GM20431 (cell line): Measurements from ENCODE around the gene HOXD3.

Experiments used
- in situ Hi-C: fragments of 300-500 bp; cut with MseI, MboI; formaldehyde crosslinking; loops from one replicate; pipeline ENCODE4 v1.15.0; 2020; ENCODE audit warnings: low sequenced_read_pairs; ENCODE audit not compliant: unreplicated experiment

The HOXD3 gene

DNA sequence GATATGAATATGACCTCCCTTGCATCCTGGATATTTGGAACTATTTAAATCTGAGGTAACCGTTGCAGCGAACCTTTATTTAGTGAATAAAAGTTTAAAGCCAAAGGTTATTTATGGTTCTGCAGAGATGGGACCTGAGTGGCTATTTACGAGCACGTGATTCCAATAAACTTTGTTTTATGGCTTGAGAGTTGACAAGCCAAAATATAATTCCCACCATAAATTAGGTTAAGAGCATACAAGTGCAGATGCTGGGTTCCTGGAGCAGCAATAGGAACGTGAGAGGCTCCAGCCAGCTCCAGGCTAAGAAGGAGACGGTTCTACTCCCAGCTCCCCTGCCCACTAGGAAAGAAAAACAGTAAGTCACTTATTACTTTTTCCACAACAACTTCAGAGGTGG is 11.0 kb upstream of the HOXD3 start:
- in situ Hi-C loops, result loop anchor here (10.0 to 25.0 kb wide), 3 partner anchors 309 to 991 kb away; no protein-coding TSS in a partner anchor

DNA sequence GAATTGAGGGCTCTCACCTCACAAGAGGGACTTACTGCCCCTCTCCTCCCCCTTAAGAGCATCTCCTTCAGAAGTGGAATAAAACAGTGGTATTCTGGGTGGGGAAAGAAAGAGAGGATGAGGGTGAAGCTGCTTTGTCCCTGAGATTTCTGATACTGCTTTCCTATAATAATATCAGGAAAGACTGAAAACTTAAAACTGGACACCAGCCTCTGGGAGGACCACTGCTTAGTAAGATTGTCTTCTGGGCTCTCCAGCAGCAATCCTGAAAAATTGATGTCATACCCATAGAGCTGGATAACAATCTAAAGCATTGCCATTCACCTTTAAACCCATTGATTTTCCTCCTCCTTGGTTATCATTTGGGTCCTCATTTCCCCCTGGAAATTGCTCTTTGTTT is 10.5 kb upstream of the HOXD3 start:
- in situ Hi-C loops, result loop anchor here (10.0 to 25.0 kb wide), 3 partner anchors 308 to 991 kb away; no protein-coding TSS in a partner anchor

DNA sequence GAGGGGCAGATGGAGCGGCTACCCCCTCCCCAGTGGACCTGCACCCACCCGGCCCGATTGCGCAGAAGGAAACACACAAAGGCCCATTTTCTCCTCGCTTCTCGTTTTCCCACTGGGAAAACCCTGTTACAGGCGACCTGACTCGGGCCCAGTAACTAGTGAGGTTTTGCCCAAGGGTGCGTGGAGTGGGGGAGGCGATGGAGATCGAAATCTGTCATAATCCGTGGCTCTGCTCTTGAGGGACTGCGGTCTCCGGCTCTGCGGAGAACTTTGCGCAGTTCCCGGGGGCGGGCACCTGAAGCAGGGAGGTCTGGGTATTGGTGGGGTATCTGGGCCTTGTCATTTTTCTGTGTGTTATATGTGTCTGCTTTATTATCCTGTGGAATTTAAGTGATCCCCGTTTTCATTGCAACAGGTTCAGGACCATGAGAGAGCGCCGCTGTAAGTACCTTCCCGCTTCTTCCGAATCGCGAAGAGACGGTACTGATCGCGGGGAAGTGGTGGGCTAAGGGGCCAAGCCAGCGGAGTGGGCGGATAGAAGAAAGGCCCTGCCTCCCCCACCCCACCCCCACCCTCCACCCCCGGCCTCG is 9.8 kb upstream of the HOXD3 start:
- in situ Hi-C loops, result loop anchor here (10.0 to 25.0 kb wide), 3 partner anchors 307 to 990 kb away; no protein-coding TSS in a partner anchor

GRCh38 chr2:176147800-176148496 is 9.2 kb upstream of the HOXD3 start:
- in situ Hi-C loops, result loop anchor here (10.0 to 25.0 kb wide), 3 partner anchors 307 to 989 kb away; no protein-coding TSS in a partner anchor

DNA sequence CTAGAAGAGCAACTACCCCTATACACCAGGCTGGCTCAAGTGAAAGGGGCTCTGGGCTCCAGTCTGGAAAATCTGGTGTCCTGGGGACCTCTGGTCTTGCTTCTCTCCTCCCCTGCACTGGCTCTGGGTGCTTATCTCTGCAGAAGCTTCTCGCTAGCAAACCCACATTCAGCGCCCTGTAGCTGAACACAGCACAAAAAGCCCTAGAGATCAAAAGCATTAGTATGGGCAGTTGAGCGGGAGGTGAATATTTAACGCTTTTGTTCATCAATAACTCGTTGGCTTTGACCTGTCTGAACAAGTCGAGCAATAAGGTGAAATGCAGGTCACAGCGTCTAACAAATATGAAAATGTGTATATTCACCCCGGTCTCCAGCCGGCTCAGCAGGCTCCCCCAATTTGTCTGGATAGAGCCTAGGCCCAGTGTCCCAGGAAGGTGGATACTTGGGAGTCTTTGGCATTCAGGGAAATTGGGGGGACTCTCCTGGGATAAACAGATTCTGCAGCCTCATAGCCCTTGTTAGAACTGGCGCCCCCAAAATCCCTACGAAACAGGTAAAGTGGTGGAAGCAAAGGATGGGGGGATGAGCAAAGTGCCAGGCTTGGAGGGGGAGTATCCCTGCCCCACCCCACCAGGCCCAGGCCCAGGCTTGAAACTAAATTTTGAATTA is 8.2 kb upstream of the HOXD3 start:
- in situ Hi-C loops, result loop anchor here (10.0 to 25.0 kb wide), 3 partner anchors 306 to 988 kb away; no protein-coding TSS in a partner anchor

- in situ Hi-C loops, result loop anchor here (10.0 to 25.0 kb wide), 3 partner anchors 305 to 988 kb away; no protein-coding TSS in a partner anchor
Measured at GRCh38 chr2:176149481-176149938, 7.6 kb upstream of the HOXD3 start.

DNA sequence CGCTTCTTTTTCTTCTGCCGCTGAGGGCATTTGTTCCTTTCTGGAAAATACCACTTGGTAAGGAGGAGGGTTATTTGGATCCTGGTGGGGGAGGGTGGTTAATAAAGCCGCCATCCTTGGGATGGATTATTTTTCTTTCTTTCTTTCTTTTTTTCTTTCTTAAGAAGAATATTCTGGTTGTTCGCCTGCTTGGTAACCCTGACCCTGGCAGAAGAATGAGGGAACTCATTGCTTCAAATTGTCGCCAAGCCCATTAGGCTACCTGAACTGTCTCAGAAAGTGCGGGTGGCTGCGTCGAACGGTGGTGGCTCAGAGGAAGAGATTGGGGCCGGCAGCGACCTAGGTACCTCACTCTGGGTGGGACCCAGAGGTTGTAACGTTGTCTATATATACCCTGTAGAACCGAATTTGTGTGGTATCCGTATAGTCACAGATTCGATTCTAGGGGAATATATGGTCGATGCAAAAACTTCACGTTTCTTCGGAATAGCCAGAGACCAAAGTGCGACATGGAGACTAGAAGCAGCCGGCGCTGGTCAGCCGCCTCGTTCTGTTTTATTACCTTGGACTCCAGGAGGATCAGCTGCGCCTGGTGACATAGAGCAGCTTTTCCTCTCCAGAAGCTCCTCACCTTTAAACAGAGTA is 7.0 kb upstream of the HOXD3 start:
- in situ Hi-C loops, result loop anchor here (10.0 to 25.0 kb wide), 3 partner anchors 305 to 987 kb away; no protein-coding TSS in a partner anchor

DNA sequence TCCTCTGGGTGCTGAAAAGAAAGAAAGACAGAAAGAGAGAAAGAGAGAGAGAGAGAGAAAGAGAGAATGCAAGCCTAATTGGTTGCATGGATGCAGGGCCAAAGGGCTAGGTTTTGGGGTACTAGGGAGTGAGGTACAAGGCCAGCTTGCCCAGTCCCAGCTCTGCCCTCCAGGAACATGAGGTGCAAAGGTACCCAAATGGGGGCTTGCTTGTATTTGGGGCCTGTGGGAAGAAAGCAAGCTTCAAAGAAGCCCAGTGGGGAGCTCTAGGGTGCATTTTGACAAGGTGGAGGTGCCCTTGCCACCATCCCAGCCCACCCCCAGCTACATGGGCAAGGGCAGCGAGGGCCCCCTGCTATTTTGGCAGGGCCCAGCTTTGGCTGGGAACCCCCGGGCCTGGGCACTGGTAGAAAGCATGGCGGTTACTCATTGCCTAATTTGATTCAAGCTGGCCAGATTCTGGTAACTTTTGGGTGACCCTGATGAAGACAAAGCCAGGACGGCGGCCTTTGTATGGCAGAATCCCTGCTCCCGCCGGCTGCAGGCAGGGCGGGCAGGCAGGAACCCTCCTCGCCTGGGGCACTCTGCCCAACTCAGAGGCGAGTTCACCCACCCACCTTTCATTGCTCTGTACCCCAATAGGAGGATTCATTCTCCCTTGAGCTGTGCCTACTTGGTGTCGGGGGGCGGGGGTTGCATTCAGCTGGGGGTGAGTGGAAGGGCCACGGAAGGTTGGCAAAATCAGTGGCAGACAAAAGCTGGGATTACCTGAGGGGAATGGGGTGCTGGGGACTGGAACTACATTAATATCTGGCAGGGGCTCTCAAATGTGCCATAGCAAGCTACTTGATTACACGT is 6.3 kb upstream of the HOXD3 start:
- in situ Hi-C loops, result no loop called here

GRCh38 chr2:176151442-176152287 is 5.4 kb upstream of the HOXD3 start, which contains the start of gene HOXD4:
Gene HOXD4, plus strand, starts transcription at chr2:176151550. Its CDS starts 84 bp downstream, at chr2:176151634.
- in situ Hi-C loops, result no loop called here

- in situ Hi-C loops, result no loop called here
Measured at GRCh38 chr2:176152350-176153181, 4.5 kb upstream of the HOXD3 start.

- in situ Hi-C loops, result no loop called here
Measured at GRCh38 chr2:176154576-176155252, 2.4 kb upstream of the HOXD3 start.

DNA sequence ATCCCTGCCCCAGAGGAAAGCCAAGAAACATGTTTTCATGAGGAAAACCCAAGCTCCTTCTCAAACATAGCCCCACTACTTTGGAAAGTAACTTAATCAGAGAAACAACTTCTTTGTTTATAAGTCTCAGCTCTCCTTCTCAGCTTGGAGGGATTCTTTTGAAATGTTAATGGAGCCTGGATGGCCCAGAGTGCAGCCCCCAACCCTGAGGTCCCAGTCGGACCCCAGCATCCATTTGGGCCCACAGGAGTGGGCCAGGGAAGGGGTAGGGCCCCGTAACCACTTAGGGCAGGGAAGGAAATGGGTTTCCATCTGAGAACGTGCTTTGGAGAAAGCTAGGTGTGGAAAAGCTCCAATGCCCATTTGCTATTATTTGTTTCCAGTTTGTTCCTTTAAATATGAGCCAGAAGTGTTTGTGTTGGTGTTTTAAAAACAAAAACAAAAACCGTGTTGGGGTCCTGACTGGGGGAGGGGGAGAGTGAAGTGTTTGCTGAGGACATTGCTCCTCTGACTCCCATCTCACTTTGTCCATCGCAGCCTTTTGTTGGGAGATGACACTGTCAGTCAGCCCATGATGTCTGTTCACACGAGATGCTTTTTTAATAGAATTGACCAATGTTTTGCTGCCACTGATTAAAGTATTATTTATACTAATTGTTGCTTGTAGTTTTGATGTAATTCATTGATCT is 1.6 kb upstream of the HOXD3 start:
- in situ Hi-C loops, result no loop called here

DNA sequence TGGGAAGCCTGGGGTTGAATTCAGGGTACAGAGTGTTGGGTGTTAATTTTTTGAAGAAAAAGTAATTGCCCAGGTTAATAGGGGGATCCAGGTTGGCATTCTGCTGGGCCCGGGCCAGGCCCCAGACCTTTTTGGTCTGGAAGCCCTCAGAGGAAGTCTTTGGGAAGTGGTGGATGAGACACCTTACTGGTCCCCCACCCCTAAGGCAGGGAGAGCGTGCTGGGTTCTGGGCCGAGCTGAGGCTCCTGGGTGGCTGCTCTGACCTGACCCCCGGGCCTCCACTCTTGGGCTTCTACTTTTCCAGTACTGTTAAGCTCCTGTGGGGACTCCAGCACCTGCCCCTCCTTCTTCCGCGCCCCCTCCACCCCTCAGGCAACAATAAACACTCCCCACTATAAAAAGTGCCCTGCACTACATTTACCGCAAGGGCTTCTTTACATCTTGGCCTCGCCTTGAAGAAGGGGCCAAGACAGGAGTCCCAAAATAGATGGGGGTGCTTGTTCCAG is 753 bp upstream of the HOXD3 start:
- in situ Hi-C loops, result no loop called here

- in situ Hi-C loops, result no loop called here
Measured at GRCh38 chr2:176157499-176158185, 535 bp downstream of the HOXD3 start.

- in situ Hi-C loops, result no loop called here
Measured at GRCh38 chr2:176158186-176158591, 1.1 kb downstream of the HOXD3 start.
